Measurements from ENCODE around the gene THSD7A. TPM values are rescaled to one million over a fixed set of nuclear protein-coding genes. Genes with fewer than 3 reads are reported as not detected.

Gene THSD7A
- total and polyA plus RNA-seq, 10 of the 15 experiments (the other 5 are each of a cell fraction or from before 2014, with no cell fraction given): 0.03 to 0.09 (median 0.03) TPM; not detected in 7

- Histone ChIP-seq H3K4me3 (no peak overlapping the region), H3K27ac (ENCODE audit: control insufficient read depth, insufficient read depth) (no peak overlapping the region), H3K36me3 (ENCODE audit: control insufficient read depth in 2 of 2, insufficient read depth in 2 of 2, low read length in 1 of 2) (no peaks in the 10 kb centered on the region), H3K4me2 (ENCODE audit: control insufficient read depth, insufficient read depth) (no peak overlapping the region), H2AFZ (ENCODE audit: control insufficient read depth, low read depth, low read length) (no peak overlapping the region), H3K4me1 (ENCODE audit: control insufficient read depth, insufficient read depth, low read length) (no peaks in the 10 kb centered on the region), H3K27me3 (replicated peaks in 1 of 2; ENCODE audit: control insufficient read depth in 2 of 2, insufficient read depth in 2 of 2, low read length in 1 of 2) (no peaks in the 10 kb centered on the region), H3K79me2 (ENCODE audit: control insufficient read depth, insufficient read depth, low read length) (no peaks in the 10 kb centered on the region), H3K9ac (ENCODE audit: control insufficient read depth, insufficient read depth, low read length) (no peak overlapping the region), H4K20me1 (ENCODE audit: control insufficient read depth, insufficient read depth) (no peaks in the 10 kb centered on the region), H3K9me3 (replicated peaks; ENCODE audit: control insufficient read depth, insufficient read depth, low read length) (no peaks in the 10 kb centered on the region)
- ChIA-PET POLR2A (no interaction called here), SMC1A (ENCODE audit: uncharacterized antibody, unreplicated experiment) (no interaction called here), CTCF (no interaction called here), RAD21 (ENCODE audit: unreplicated experiment) (no interaction called here)
- WGBS (ENCODE audit: insufficient coverage, insufficient replicate concordance, low lambda C conversion rate, missing lambda C conversion rate): 19% methylated on average over 4 of the region's 4 CpGs
- intact Hi-C loops (cut with micrococcal nuclease; ENCODE audit: unreplicated experiment): no loop called here
- no peak for FAIRE-seq
- BruUV-seq (replicated peaks): no TSS peak
- ATAC-seq: no peak
- no peak for DNase-seq (ENCODE audit: low read depth, low spot score)
- TF ChIP-seq POU2F2 (IDR thresholded peaks at IDR 0.05; ENCODE audit: borderline replicate concordance, low read depth, low read length) (no peak), SREBF2 (IDR thresholded peaks at IDR 0.05; ENCODE audit: low read length) (no peak), ZNF274 (IDR thresholded peaks at IDR 0.05; ENCODE audit: insufficient read depth, insufficient read length) (no peak), CBX3 (IDR thresholded peaks at IDR 0.05; ENCODE audit: borderline replicate concordance, low read depth) (no peak), BCL11A (IDR thresholded peaks at IDR 0.05; ENCODE audit: low read depth, low read length) (no peak), JUNB (IDR thresholded peaks at IDR 0.05) (no peak), POLR2AphosphoS5 (IDR thresholded peaks at IDR 0.05; ENCODE audit: low read length) (no peak), SRF (IDR thresholded peaks at IDR 0.05; ENCODE audit: low read depth in 2 of 2, low read length in 2 of 2) (no peak), E2F4 (IDR thresholded peaks at IDR 0.05; ENCODE audit: low read depth, low read length) (no peak), SUPT20H (IDR thresholded peaks at IDR 0.05; ENCODE audit: borderline replicate concordance, control insufficient read depth, low read depth, low read length) (no peak), POLR2AphosphoS2 (IDR thresholded peaks at IDR 0.05; ENCODE audit: low read depth, low read length) (no peak), IKZF2 (IDR thresholded peaks at IDR 0.05) (no peak), RFX5 (IDR thresholded peaks at IDR 0.05; ENCODE audit: low read depth, low read length) (no peak), TAF1 (IDR thresholded peaks at IDR 0.05; ENCODE audit: borderline replicate concordance, low read depth, low read length) (no peak)
- TF ChIP-seq, protein P1, sequence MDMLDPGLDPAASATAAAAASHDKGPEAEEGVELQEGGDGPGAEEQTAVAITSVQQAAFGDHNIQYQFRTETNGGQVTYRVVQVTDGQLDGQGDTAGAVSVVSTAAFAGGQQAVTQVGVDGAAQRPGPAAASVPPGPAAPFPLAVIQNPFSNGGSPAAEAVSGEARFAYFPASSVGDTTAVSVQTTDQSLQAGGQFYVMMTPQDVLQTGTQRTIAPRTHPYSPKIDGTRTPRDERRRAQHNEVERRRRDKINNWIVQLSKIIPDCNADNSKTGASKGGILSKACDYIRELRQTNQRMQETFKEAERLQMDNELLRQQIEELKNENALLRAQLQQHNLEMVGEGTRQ (IDR thresholded peaks at IDR 0.05; ENCODE audit: borderline replicate concordance, low read depth, low read length): no peak
- TF ChIP-seq, protein P2, sequence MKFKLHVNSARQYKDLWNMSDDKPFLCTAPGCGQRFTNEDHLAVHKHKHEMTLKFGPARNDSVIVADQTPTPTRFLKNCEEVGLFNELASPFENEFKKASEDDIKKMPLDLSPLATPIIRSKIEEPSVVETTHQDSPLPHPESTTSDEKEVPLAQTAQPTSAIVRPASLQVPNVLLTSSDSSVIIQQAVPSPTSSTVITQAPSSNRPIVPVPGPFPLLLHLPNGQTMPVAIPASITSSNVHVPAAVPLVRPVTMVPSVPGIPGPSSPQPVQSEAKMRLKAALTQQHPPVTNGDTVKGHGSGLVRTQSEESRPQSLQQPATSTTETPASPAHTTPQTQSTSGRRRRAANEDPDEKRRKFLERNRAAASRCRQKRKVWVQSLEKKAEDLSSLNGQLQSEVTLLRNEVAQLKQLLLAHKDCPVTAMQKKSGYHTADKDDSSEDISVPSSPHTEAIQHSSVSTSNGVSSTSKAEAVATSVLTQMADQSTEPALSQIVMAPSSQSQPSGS (IDR thresholded peaks at IDR 0.05; ENCODE audit: low read length): no peak
- TF ChIP-seq, protein P3, sequence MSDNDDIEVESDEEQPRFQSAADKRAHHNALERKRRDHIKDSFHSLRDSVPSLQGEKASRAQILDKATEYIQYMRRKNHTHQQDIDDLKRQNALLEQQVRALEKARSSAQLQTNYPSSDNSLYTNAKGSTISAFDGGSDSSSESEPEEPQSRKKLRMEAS (IDR thresholded peaks at IDR 0.05; ENCODE audit: low read depth, low read length): no peak
- TF ChIP-seq, protein P4, sequence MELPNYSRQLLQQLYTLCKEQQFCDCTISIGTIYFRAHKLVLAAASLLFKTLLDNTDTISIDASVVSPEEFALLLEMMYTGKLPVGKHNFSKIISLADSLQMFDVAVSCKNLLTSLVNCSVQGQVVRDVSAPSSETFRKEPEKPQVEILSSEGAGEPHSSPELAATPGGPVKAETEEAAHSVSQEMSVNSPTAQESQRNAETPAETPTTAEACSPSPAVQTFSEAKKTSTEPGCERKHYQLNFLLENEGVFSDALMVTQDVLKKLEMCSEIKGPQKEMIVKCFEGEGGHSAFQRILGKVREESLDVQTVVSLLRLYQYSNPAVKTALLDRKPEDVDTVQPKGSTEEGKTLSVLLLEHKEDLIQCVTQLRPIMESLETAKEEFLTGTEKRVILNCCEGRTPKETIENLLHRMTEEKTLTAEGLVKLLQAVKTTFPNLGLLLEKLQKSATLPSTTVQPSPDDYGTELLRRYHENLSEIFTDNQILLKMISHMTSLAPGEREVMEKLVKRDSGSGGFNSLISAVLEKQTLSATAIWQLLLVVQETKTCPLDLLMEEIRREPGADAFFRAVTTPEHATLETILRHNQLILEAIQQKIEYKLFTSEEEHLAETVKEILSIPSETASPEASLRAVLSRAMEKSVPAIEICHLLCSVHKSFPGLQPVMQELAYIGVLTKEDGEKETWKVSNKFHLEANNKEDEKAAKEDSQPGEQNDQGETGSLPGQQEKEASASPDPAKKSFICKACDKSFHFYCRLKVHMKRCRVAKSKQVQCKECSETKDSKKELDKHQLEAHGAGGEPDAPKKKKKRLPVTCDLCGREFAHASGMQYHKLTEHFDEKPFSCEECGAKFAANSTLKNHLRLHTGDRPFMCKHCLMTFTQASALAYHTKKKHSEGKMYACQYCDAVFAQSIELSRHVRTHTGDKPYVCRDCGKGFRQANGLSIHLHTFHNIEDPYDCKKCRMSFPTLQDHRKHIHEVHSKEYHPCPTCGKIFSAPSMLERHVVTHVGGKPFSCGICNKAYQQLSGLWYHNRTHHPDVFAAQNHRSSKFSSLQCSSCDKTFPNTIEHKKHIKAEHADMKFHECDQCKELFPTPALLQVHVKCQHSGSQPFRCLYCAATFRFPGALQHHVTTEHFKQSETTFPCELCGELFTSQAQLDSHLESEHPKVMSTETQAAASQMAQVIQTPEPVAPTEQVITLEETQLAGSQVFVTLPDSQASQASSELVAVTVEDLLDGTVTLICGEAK (IDR thresholded peaks at IDR 0.05; ENCODE audit: borderline replicate concordance): no peak
- in situ Hi-C loops (cut with MboI): no loop called here
Observed at GRCh38 chr7:11472646-11473045, 359.4 kb downstream of the THSD7A start.
